ENCODE data around the gene CPTP.

The CPTP gene

DNA sequence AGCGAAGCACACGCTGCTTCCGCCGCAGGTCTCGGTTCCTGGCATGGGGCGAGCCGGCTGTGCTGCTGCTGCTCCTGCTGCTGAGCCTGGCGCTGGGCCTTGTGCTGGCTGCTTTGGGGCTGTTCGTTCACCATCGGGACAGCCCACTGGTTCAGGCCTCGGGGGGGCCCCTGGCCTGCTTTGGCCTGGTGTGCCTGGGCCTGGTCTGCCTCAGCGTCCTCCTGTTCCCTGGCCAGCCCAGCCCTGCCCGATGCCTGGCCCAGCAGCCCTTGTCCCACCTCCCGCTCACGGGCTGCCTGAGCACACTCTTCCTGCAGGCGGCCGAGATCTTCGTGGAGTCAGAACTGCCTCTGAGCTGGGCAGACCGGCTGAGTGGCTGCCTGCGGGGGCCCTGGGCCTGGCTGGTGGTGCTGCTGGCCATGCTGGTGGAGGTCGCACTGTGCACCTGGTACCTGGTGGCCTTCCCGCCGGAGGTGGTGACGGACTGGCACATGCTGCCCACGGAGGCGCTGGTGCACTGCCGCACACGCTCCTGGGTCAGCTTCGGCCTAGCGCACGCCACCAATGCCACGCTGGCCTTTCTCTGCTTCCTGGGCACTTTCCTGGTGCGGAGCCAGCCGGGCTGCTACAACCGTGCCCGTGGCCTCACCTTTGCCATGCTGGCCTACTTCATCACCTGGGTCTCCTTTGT is 9.1 kb downstream of the CPTP start:
- TF ChIP-seq, protein P1, sequence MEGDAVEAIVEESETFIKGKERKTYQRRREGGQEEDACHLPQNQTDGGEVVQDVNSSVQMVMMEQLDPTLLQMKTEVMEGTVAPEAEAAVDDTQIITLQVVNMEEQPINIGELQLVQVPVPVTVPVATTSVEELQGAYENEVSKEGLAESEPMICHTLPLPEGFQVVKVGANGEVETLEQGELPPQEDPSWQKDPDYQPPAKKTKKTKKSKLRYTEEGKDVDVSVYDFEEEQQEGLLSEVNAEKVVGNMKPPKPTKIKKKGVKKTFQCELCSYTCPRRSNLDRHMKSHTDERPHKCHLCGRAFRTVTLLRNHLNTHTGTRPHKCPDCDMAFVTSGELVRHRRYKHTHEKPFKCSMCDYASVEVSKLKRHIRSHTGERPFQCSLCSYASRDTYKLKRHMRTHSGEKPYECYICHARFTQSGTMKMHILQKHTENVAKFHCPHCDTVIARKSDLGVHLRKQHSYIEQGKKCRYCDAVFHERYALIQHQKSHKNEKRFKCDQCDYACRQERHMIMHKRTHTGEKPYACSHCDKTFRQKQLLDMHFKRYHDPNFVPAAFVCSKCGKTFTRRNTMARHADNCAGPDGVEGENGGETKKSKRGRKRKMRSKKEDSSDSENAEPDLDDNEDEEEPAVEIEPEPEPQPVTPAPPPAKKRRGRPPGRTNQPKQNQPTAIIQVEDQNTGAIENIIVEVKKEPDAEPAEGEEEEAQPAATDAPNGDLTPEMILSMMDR (IDR thresholded peaks at IDR 0.05; ENCODE audit: borderline replicate concordance, insufficient read depth, low read depth, low read length): no peak
- no peak overlapping the region for H3K4me3 ChIP-seq (ENCODE audit: low read depth, low read length)

DNA sequence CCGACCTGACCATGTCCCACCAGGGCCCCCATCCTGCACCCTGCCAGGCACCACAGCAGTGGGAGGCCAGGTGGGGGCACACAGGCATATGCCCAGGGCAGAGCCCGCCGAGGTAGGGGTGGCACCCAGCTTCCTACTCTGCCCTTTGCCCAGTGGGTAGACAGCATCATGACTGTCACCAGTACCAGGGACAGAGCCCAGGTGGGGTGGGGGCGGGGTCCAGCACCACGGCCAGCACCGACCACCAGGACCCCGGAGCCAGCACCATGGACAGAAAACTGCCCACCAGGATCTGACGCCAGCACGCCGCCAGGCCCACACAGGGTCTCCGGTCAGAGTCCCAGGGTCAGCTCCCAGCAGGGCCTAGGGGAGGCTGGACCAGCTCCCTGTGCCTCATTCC is 10.2 kb downstream of the CPTP start:
- H3K4me3 ChIP-seq (ENCODE audit: low read depth, low read length): no peak overlapping the region
- TF ChIP-seq, protein P1 (IDR thresholded peaks at IDR 0.05; ENCODE audit: borderline replicate concordance, insufficient read depth, low read depth, low read length): no peak

DNA sequence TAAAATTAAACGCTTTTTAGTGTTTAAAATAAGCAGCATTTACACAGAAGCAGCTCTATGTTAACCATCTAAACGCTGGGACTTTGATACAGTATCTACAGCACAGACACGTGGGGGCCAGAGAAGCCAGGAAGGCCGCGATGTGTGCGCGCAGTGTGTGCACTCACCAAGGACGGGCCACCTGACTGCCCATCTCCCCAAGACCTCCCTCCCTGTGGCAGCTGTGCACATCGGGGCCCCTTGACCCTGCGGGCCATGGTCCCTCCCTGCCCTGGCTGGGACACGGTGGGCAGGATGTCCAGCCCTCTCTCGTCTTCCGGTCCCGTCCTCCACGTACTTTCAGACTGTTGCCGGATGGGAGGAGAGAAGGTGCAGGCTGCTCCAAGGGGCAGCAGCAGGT is 10.7 kb downstream of the CPTP start:
- TF ChIP-seq, protein P1 (IDR thresholded peaks at IDR 0.05; ENCODE audit: borderline replicate concordance, insufficient read depth, low read depth, low read length): no peak
- H3K4me3 ChIP-seq (ENCODE audit: low read depth, low read length): no peak overlapping the region

DNA sequence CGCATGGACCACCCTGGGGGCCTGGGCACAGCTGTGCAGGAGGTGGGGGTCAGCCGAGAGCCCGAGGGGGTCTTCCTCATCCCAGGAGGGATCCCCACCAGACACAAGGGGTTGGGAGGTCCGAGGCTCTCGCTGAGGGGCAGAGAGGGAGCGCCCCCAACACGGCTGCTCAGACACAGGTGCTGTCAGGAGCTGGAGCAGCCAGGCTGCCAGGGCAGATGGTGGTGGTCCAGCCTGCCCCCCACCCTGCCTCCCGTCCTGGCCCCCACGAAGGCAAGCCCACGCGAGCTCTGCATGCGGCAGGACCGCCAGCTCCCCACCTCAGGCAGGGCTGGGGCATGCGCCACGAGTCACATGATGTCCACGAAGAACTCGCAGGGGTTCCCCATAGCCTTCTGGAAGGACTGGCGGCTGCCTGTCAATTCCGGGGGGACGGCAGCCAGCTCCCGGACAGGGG is 11.2 kb downstream of the CPTP start:
- TF ChIP-seq, protein P1 (IDR thresholded peaks at IDR 0.05; ENCODE audit: borderline replicate concordance, insufficient read depth, low read depth, low read length): no peak
- H3K4me3 ChIP-seq (ENCODE audit: low read depth, low read length): no peak overlapping the region

GRCh38 chr1:1336446-1336845 is 11.8 kb downstream of the CPTP start:
- TF ChIP-seq, protein P1 (IDR thresholded peaks at IDR 0.05; ENCODE audit: borderline replicate concordance, insufficient read depth, low read depth, low read length): no peak
- no peak overlapping the region for H3K4me3 ChIP-seq (ENCODE audit: low read depth, low read length)

DNA sequence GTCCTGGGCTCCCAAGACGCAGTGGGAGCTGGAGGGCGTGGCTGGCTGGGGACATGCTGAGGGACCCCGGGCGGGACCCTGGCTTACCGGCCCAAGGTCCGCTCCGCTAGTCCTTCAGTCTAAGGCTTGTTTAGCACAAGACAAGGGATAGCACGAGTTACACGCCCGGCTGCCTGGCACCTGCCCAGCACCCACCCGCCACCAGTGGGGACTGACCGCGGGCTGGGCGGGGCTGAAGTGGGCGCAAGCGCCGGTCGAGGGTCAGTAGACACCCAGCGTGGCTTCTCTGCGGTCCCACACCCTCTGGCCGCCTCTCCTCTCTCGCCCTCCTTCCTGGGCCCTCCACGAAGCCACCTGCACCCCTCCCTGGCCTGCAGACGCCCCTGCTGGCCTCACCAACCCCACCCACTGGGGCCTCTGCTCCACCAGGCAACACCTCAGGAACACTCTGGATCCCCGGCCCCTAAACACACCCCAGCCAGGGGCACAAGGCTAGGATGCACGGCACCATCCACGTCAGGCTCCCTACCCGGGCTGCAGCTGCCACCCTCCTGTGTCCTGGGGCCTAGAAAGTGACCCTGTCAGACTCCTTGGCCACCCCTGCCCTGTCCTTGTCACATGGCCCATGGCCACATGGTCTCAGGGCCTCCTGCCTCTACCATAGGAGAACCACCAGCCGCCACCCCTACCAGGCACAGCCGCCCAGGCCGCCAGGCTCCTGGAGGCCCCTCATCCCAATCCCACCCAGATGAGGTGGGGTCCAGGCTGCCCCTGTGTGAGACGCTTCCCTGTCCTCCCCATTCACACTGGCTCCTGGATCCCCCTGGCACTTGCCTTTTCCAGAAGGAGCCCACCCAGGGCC is 12.6 kb downstream of the CPTP start:
- TF ChIP-seq, protein P1 (IDR thresholded peaks at IDR 0.05; ENCODE audit: borderline replicate concordance, insufficient read depth, low read depth, low read length): no peak
- no peak overlapping the region for H3K4me3 ChIP-seq (ENCODE audit: low read depth, low read length)
